ENCODE measurements around the gene C4orf50. TPM values are rescaled to one million over a fixed set of nuclear protein-coding genes. Genes with fewer than 3 reads are reported as not detected.

C4orf50 gene
- total and polyA plus RNA-seq, 2 of the 8 experiments (the other 6 are each of a cell fraction or from before 2014, with no cell fraction given): 0.08 to 0.22 TPM

GRCh38 chr4:5874811-5875449, 143.3 kb downstream of the C4orf50 start (continued):
- TF ChIP-seq RXRA (IDR thresholded peaks at IDR 0.05; ENCODE audit: insufficient read depth, low read depth, low read length) (no peak), SIX5 (IDR thresholded peaks at IDR 0.05; ENCODE audit: low read depth, low read length) (no peak), TEAD4 (IDR thresholded peaks at IDR 0.05; ENCODE audit: low read depth, low read length) (peak; percentile 89), CHD7 (IDR thresholded peaks at IDR 0.05; ENCODE audit: insufficient replicate concordance, low read length) (no peak), KDM5A (IDR thresholded peaks at IDR 0.05; ENCODE audit: low read length) (no peak), SIN3A (conservative IDR thresholded peaks at IDR 0.05 in 1 of 2, IDR thresholded peaks at IDR 0.05 in 1 of 2; ENCODE audit: low read depth in 1 of 2, low read length in 2 of 2) (peak; percentile 95 to 97), POLR2AphosphoS5 (IDR thresholded peaks at IDR 0.05; ENCODE audit: low read depth, low read length) (no peak), TAF7 (optimal IDR thresholded peaks at IDR 0.05; ENCODE audit: borderline replicate concordance, low read depth, low read length) (no peak), CBX5 (IDR thresholded peaks at IDR 0.05; ENCODE audit: low read depth, low read length) (no peak), ATF3 (IDR thresholded peaks at IDR 0.05; ENCODE audit: insufficient read depth, low read depth, low read length) (no peak)

All from H1 (cell line).